Parathyroid adenoma (tissue), 2 donors: ENCODE results near the gene SATB2.

Experiments used
- H2AFZ ChIP-seq: fragments of 300-600 bp; sonication (generic); one replicate; pipeline ENCODE4 v1.7.0; 2017; ENCODE audit warnings: antibody characterized with exemption, mild to moderate bottlenecking
- H3K27ac ChIP-seq: fragments of 300-600 bp; sonication (generic); one replicate; pipeline ENCODE4 v1.7.0; 2017
- H3K27me3 ChIP-seq: fragments of 300-600 bp; sonication (generic); one replicate; pipeline ENCODE4 v1.7.0; 2017; ENCODE audit warnings: low read length; ENCODE audit not compliant: control insufficient read depth, insufficient read depth
- H3K36me3 ChIP-seq: fragments of 300-600 bp; sonication (generic); one replicate; pipeline ENCODE4 v1.7.0; 2017; ENCODE audit warnings: low read length; ENCODE audit not compliant: control insufficient read depth, insufficient read depth
- H3K4me1 ChIP-seq: fragments of 300-600 bp; sonication (generic); one replicate; pipeline ENCODE4 v1.7.0; 2017; ENCODE audit warnings: control low read depth
- H3K4me2 ChIP-seq: fragments of 300-600 bp; sonication (generic); one replicate; pipeline ENCODE4 v1.7.0; 2017; ENCODE audit warnings: low read length
- H3K4me3 ChIP-seq: fragments of 300-600 bp; sonication (generic); one replicate; pipeline ENCODE4 v1.7.0; 2017; ENCODE audit warnings: low read depth, low read length
- H3K79me2 ChIP-seq: fragments of 300-600 bp; sonication (generic); one replicate; pipeline ENCODE4 v1.7.0; 2017; ENCODE audit warnings: control low read depth
- H3K9ac ChIP-seq: fragments of 300-600 bp; sonication (generic); one replicate; pipeline ENCODE4 v1.7.0; 2017; ENCODE audit warnings: mild to moderate bottlenecking
- H3K9me3 ChIP-seq: fragments of 300-600 bp; sonication (generic); one replicate; pipeline ENCODE4 v1.7.0; 2017; ENCODE audit warnings: low read length; ENCODE audit not compliant: control insufficient read depth
- TF ChIP-seq, protein P1 (sequence below): fragments of 300-600 bp; sonication (generic); IDR thresholded peaks from one replicate; pipeline ENCODE4 v1.7.0; 2017; ENCODE audit warnings: antibody characterized with exemption, mild to moderate bottlenecking
- donor health status: primary hyperparathyroidism.

SATB2 gene

GRCh38 chr2:199329031-199329430, 128.7 kb downstream of the SATB2 start:
- H2AFZ ChIP-seq, result no peak overlapping the region
- H3K4me1 ChIP-seq, result no peaks in the 10 kb centered on the region
- H3K9me3 ChIP-seq, result no peaks in the 10 kb centered on the region

GRCh38 chr2:199325881-199326280, 131.9 kb downstream of the SATB2 start:
- H3K4me1 ChIP-seq, result no peaks in the 10 kb centered on the region
- H3K27me3 ChIP-seq, result no peaks in the 10 kb centered on the region
- H3K4me2 ChIP-seq, result no peak overlapping the region
- H3K27ac ChIP-seq, result no peak overlapping the region
- no peak overlapping the region for H2AFZ ChIP-seq
- no peak overlapping the region for H3K4me3 ChIP-seq
- TF ChIP-seq, protein P1, sequence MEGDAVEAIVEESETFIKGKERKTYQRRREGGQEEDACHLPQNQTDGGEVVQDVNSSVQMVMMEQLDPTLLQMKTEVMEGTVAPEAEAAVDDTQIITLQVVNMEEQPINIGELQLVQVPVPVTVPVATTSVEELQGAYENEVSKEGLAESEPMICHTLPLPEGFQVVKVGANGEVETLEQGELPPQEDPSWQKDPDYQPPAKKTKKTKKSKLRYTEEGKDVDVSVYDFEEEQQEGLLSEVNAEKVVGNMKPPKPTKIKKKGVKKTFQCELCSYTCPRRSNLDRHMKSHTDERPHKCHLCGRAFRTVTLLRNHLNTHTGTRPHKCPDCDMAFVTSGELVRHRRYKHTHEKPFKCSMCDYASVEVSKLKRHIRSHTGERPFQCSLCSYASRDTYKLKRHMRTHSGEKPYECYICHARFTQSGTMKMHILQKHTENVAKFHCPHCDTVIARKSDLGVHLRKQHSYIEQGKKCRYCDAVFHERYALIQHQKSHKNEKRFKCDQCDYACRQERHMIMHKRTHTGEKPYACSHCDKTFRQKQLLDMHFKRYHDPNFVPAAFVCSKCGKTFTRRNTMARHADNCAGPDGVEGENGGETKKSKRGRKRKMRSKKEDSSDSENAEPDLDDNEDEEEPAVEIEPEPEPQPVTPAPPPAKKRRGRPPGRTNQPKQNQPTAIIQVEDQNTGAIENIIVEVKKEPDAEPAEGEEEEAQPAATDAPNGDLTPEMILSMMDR, result no peak
- no peaks in the 10 kb centered on the region for H3K79me2 ChIP-seq
- H3K9me3 ChIP-seq, result no peaks in the 10 kb centered on the region
- H3K9ac ChIP-seq, result no peak overlapping the region
- no peaks in the 10 kb centered on the region for H3K36me3 ChIP-seq

More at GRCh38 chr2:199329031-199329430, 128.7 kb downstream of the SATB2 start:
- Histone ChIP-seq H3K4me3 (no peak overlapping the region), H3K27ac (no peak overlapping the region), H3K4me2 (no peak overlapping the region), H3K36me3 (no peaks in the 10 kb centered on the region), H3K9ac (no peak overlapping the region), H3K79me2 (no peaks in the 10 kb centered on the region), H3K27me3 (no peaks in the 10 kb centered on the region)
- TF ChIP-seq, protein P1, result no peak

GRCh38 chr2:199322151-199322550, 135.6 kb downstream of the SATB2 start:
- Histone ChIP-seq H3K27me3 (no peaks in the 10 kb centered on the region), H3K79me2 (no peaks in the 10 kb centered on the region), H3K4me1 (no peaks in the 10 kb centered on the region), H3K36me3 (no peaks in the 10 kb centered on the region), H3K27ac (no peak overlapping the region), H3K4me2 (no peak overlapping the region), H3K9me3 (no peaks in the 10 kb centered on the region), H3K9ac (no peak overlapping the region), H2AFZ (no peak overlapping the region), H3K4me3 (no peak overlapping the region)
- TF ChIP-seq, protein P1, result no peak

DNA sequence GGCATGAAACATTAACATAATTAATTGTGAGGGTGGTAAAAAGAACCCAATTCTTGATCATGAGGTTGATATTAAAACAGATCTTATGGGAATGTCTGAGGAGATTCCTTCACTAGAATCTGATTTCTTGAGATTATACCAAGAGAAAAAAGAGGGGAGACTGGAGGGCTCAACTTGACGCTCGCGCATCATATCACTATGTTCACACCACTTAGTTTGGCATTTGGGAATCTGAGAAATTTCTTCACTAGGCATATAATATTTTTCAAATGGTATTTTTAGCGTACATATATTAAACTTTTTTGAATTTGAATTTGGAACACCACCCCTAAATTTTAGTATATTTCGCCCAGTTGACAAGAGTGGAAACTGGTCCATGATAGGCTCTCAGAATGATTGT, 140.1 kb downstream of the SATB2 start:
- Histone ChIP-seq H3K27me3 (no peaks in the 10 kb centered on the region), H3K27ac (no peak overlapping the region)
- TF ChIP-seq, protein P1, result no peak

DNA sequence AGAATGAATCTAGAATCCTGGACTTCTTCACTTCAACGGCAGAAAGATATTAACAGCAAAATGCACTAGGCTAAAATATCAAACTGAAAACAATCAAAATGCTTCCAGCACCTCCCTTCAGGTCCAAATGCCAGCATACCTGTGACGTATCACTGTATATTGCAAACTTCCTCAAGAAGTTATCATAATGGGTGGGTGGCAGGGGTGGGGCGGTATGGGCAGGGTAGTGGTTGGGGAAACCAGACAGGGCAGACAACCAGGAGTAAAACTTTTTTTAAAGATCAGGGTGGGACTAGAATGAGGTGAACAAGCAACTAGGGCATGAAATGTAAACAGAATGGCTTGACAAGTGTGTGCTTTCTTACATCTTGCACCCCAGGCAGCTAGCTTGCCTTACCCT, 140.9 kb downstream of the SATB2 start:
- TF ChIP-seq, protein P1, result no peak
- no peak overlapping the region for H3K4me2 ChIP-seq
- H3K27ac ChIP-seq, result no peak overlapping the region
- no peaks in the 10 kb centered on the region for H3K79me2 ChIP-seq
- H3K4me1 ChIP-seq, result no peaks in the 10 kb centered on the region
- no peaks in the 10 kb centered on the region for H3K36me3 ChIP-seq
- no peak overlapping the region for H3K4me3 ChIP-seq
- no peak overlapping the region for H3K9ac ChIP-seq
- no peaks in the 10 kb centered on the region for H3K27me3 ChIP-seq
- H2AFZ ChIP-seq, result no peak overlapping the region
- no peaks in the 10 kb centered on the region for H3K9me3 ChIP-seq

More for the DNA sequence above, 140.1 kb downstream of the SATB2 start:
- Histone ChIP-seq H3K36me3 (no peaks in the 10 kb centered on the region), H3K9ac (no peak overlapping the region), H2AFZ (no peak overlapping the region), H3K4me2 (no peak overlapping the region), H3K4me1 (no peaks in the 10 kb centered on the region), H3K79me2 (no peaks in the 10 kb centered on the region), H3K4me3 (no peak overlapping the region), H3K9me3 (no peaks in the 10 kb centered on the region)
